IMR-90 (cell line): Measurements from ENCODE around the gene SLC7A10.

ENCODE experiments used
- CEBPB ChIP-seq: IDR thresholded peaks from 2 replicates; pipeline ENCODE4 v1.6.1; 2012; ENCODE audit warnings: low read depth, low read length, improper control_type of control experiment
- MAZ ChIP-seq: IDR thresholded peaks from 2 replicates; pipeline ENCODE4 v1.6.1; 2012; ENCODE audit warnings: low read depth, mild to moderate bottlenecking, low read length, improper control_type of control experiment, moderate library complexity, borderline replicate concordance
- MXI1 ChIP-seq: IDR thresholded peaks from 2 replicates; pipeline ENCODE4 v1.6.1; 2012; ENCODE audit warnings: low read depth, mild to moderate bottlenecking, low read length, moderate library complexity, borderline replicate concordance
- TF ChIP-seq, protein P1 (sequence below): conservative IDR thresholded peaks from 2 replicates; pipeline ENCODE4 v1.5.1; 2012; ENCODE audit warnings: mild to moderate bottlenecking, low read depth, low read length, improper control_type of control experiment

DNA sequence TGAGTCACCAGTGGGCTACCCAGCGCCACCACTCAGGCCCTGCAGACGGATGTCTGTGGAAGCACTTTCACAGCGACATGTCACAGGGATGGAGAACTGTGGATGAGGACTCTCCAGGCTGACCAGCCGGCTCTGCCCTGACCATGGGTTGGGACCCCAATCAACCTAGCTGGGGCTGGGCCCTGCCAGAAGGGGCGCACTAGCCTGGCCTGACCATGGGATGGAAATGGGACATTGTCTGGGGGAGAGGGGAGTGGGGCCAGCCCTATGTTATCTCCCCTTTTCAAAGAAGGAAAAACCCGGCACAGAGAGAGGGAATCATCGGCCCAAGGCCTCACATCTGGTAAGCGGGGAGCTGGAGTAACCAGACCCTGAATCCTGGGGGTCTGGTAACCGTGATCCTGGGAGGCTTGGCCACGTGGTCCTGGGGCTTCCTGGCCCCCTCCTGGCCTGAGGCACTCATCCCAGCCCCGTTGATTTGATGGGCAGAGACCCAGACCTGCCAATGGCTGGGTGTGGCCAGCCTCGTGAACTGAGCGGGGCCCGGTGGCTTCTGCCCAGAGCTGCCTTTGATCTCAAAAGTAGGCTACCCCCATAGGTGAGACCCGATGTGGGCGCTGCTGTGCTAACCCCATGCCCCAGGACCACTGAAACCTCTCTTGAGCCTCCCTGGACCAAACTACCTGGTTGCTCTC lies 11.2 kb upstream of the SLC7A10 start:
- TF ChIP-seq, protein P1, sequence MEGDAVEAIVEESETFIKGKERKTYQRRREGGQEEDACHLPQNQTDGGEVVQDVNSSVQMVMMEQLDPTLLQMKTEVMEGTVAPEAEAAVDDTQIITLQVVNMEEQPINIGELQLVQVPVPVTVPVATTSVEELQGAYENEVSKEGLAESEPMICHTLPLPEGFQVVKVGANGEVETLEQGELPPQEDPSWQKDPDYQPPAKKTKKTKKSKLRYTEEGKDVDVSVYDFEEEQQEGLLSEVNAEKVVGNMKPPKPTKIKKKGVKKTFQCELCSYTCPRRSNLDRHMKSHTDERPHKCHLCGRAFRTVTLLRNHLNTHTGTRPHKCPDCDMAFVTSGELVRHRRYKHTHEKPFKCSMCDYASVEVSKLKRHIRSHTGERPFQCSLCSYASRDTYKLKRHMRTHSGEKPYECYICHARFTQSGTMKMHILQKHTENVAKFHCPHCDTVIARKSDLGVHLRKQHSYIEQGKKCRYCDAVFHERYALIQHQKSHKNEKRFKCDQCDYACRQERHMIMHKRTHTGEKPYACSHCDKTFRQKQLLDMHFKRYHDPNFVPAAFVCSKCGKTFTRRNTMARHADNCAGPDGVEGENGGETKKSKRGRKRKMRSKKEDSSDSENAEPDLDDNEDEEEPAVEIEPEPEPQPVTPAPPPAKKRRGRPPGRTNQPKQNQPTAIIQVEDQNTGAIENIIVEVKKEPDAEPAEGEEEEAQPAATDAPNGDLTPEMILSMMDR = no peak
- TF ChIP-seq MXI1 (no peak), MAZ (no peak), CEBPB (no peak)
